Hepatocyte (in vitro differentiated cells): ENCODE data around the gene KIF17.

ENCODE experiments used
- CTCF ChIP-seq: fragments of 200-600 bp; sonication (generic); IDR thresholded peaks from 2 replicates; pipeline ENCODE4 v1.5.1; 2016; ENCODE audit warnings: antibody characterized with exemption, mild to moderate bottlenecking; ENCODE audit not compliant: poor library complexity
- EZH2 ChIP-seq: fragments of 200-600 bp; sonication (generic); IDR thresholded peaks from 2 replicates; pipeline ENCODE4 v1.6.1; 2016; ENCODE audit warnings: antibody characterized with exemption, mild to moderate bottlenecking, borderline replicate concordance
- EZH2phosphoT487 ChIP-seq: fragments of 200-600 bp; sonication (generic); IDR thresholded peaks from one replicate; pipeline ENCODE4 v1.6.1; 2018; ENCODE audit warnings: antibody characterized with exemption, mild to moderate bottlenecking, low read depth, moderate library complexity; ENCODE audit not compliant: unreplicated experiment, severe bottlenecking

GRCh38 chr1:20648438-20648837 is 69.4 kb downstream of the KIF17 start:
- TF ChIP-seq EZH2 (no peak), EZH2phosphoT487 (no peak), CTCF (no peak)
